ENCODE data around the gene LAMA2. TPM values are rescaled to one million over a fixed set of nuclear protein-coding genes. Genes with fewer than 3 reads are reported as not detected.

The LAMA2 gene
- total RNA-seq, 4 donors from 2014 or later, result 115 to 153 (median 134) TPM

DNA sequence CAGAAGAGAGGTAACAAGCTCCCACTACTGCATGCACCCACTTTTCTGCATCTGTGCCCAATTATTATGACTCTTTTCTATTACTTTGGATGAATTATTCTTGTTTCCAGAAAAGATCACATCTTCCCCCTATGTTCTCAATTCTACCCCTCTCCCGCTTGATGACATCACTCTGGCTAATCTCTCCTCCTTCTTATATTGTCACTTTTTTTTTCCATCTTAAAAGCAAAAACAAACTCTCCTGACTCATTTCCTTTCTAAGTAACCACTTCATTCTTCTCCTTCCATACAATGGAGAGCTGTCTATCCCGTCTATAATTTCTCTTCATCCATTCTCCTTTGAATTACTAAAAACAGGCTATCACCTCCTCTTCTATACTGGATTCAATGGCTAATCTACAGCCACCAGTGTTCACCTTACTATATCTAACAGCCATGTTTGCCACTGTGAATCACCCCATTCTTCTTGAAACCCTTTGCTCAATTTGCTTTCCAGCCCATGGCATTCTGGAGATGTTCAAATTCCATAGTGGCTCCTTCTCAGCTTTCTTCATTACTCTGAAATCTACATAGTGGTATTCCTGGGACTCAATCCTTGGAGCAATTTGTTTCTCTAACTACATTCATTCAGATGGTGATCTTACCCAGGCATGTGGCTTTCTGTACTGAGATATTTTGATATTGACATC, 448.7 kb downstream of the LAMA2 start:
- intact Hi-C loops (cut with DNase I), result no loop called here
- 70% methylated on average over 2 of the region's 2 CpGs for WGBS

DNA sequence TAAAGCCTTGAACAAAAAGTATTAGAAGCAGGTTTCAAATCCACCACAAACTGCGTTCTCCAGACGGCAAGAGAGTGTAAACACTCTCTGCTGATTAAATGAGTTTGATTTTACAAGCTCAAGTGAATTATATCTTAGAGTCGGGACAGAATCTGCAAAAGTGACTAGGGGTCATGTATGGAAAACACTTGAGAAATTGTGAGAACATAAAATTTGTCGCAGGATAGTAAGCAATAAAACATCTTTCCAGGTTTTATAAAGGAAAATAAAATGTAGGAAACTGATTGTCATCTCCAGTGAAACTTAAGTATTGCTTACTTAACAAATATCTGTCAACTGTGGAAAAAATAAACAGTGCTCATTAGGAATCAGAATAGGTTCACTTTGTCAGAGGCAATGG, 452.9 kb downstream of the LAMA2 start:
- H3K36me3 ChIP-seq, result peaks cover 0 to 12% (median 2%) of the 10 kb centered on the region in 4 donors
- no peaks in the 10 kb centered on the region for H3K4me1 ChIP-seq
- DNase-seq (ENCODE audit: extremely low spot score), result no peak
- H3K9me3 ChIP-seq, result no peaks in the 10 kb centered on the region
- H3K27me3 ChIP-seq, result no peaks in the 10 kb centered on the region
- intact Hi-C loops (cut with DNase I), result no loop called here
- TF ChIP-seq POLR2A (IDR thresholded peaks at IDR 0.05; ENCODE audit: low read depth), result no peak
- TF ChIP-seq, protein P1, sequence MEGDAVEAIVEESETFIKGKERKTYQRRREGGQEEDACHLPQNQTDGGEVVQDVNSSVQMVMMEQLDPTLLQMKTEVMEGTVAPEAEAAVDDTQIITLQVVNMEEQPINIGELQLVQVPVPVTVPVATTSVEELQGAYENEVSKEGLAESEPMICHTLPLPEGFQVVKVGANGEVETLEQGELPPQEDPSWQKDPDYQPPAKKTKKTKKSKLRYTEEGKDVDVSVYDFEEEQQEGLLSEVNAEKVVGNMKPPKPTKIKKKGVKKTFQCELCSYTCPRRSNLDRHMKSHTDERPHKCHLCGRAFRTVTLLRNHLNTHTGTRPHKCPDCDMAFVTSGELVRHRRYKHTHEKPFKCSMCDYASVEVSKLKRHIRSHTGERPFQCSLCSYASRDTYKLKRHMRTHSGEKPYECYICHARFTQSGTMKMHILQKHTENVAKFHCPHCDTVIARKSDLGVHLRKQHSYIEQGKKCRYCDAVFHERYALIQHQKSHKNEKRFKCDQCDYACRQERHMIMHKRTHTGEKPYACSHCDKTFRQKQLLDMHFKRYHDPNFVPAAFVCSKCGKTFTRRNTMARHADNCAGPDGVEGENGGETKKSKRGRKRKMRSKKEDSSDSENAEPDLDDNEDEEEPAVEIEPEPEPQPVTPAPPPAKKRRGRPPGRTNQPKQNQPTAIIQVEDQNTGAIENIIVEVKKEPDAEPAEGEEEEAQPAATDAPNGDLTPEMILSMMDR (IDR thresholded peaks at IDR 0.05), result no peak
- no peak for TF ChIP-seq EP300 (IDR thresholded peaks at IDR 0.05)
- no peak for TF ChIP-seq POLR2AphosphoS5 (IDR thresholded peaks at IDR 0.05)
- no peak overlapping the region for H3K4me3 ChIP-seq
- WGBS, result 86% methylated on average over 4 of the region's 4 CpGs
- no peak overlapping the region for H3K27ac ChIP-seq (replicated peaks in 1 of 4)

More for the DNA sequence above, 448.7 kb downstream of the LAMA2 start:
- Histone ChIP-seq H3K27me3 (no peaks in the 10 kb centered on the region), H3K36me3 (peaks cover 0 to 51% (median 16%) of the 10 kb centered on the region in 4 donors), H3K4me1 (no peaks in the 10 kb centered on the region), H3K4me3 (no peak overlapping the region), H3K27ac (replicated peaks in 1 of 4) (no peak overlapping the region), H3K9me3 (no peaks in the 10 kb centered on the region)
- DNase-seq (ENCODE audit: extremely low spot score), result no peak
- TF ChIP-seq, protein P1 (IDR thresholded peaks at IDR 0.05), result no peak
- TF ChIP-seq EP300 (IDR thresholded peaks at IDR 0.05) (no peak), POLR2A (IDR thresholded peaks at IDR 0.05; ENCODE audit: low read depth) (no peak), POLR2AphosphoS5 (IDR thresholded peaks at IDR 0.05) (no peak)

DNA sequence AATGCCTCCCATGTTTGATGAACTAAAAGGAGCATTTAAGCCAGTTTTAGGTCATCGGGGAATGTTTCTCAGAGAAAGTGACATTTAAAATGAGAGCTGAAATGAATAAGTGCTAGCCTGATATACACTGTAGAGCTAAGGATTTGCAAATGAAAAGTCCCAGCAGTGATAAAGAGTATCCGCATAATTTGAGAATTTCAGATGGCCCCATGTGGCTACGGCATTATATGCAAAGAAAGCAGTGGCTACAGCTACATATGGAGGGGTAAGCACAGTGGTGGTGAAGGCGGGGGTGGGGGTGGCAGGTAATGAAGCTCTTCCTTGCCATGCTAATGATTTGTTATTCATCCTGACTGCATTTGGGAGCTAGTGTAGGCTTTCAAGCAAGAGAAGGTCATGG, 455.7 kb downstream of the LAMA2 start:
- H3K27me3 ChIP-seq, result no peaks in the 10 kb centered on the region
- peaks cover 0 to 9% (median 0%) of the 10 kb centered on the region in 4 donors for H3K36me3 ChIP-seq
- intact Hi-C loops (cut with DNase I), result no loop called here
- DNase-seq (ENCODE audit: extremely low spot score), result no peak
- H3K4me3 ChIP-seq, result no peak overlapping the region
- peaks cover 0 to 10% (median 0%) of the 10 kb centered on the region in 4 donors for H3K4me1 ChIP-seq
- H3K27ac ChIP-seq (replicated peaks in 1 of 4), result no peak overlapping the region
- no peaks in the 10 kb centered on the region for H3K9me3 ChIP-seq
- 87% methylated on average over 4 of the region's 4 CpGs for WGBS
- TF ChIP-seq EP300 (IDR thresholded peaks at IDR 0.05) (no peak), POLR2AphosphoS5 (IDR thresholded peaks at IDR 0.05) (no peak), POLR2A (IDR thresholded peaks at IDR 0.05; ENCODE audit: low read depth) (no peak)
- TF ChIP-seq, protein P1 (IDR thresholded peaks at IDR 0.05), result no peak

GRCh38 chr6:129340983-129341382, 458.0 kb downstream of the LAMA2 start:
- Histone ChIP-seq H3K9me3 (no peaks in the 10 kb centered on the region), H3K36me3 (peaks cover 0 to 10% (median 0%) of the 10 kb centered on the region in 4 donors), H3K4me3 (no peak overlapping the region), H3K27me3 (no peaks in the 10 kb centered on the region), H3K27ac (replicated peaks in 1 of 4) (no peak overlapping the region), H3K4me1 (peaks cover 0 to 10% (median 0%) of the 10 kb centered on the region in 4 donors)
- TF ChIP-seq POLR2A (IDR thresholded peaks at IDR 0.05; ENCODE audit: low read depth) (no peak), EP300 (IDR thresholded peaks at IDR 0.05) (no peak), POLR2AphosphoS5 (IDR thresholded peaks at IDR 0.05) (no peak)
- TF ChIP-seq, protein P1 (IDR thresholded peaks at IDR 0.05), result no peak
- 54% methylated on average over 4 of the region's 4 CpGs for WGBS
- no peak for DNase-seq (ENCODE audit: extremely low spot score)
- intact Hi-C loops (cut with DNase I), result no loop called here
